ENCODE results near the gene LAMA2. TPM values are rescaled to one million over a fixed set of nuclear protein-coding genes. Genes with fewer than 3 reads are reported as not detected.
A peak's percentile ranks its signal among the peaks of the same experiment; 100 is the strongest.

LAMA2 gene
- total and polyA plus RNA-seq, 2 experiments from 2014 or later, result 0.91 to 6.4 TPM

DNA sequence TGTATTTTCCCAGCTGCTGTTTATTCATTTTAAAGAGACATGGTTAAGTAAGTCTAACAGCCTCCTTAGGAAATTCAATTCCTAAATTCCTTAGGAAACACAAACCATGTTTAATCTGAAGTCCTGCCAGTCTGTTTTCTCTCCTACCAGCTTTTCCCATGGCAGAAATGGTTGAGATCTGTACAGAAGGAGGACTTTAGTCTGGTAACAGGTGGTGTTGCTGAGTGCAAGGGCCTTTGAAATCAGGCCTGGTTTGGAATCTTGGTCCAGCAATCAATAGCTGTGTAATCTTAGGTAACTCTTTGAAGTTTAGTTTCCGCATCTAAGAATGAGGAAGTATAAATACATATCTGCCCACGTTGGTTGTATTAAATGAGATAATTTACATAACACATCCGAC is 232.5 kb downstream of the LAMA2 start:
- Histone ChIP-seq H3K4me3 (no peak overlapping the region), H3K4me1 (ENCODE audit: insufficient read depth) (no peaks in the 10 kb centered on the region), H3K9me2 (ENCODE audit: insufficient read depth) (no peaks in the 10 kb centered on the region), H3K4me2 (no peak overlapping the region), H3K79me2 (replicated peaks; ENCODE audit: insufficient read depth) (no peaks in the 10 kb centered on the region), H3K27ac (ENCODE audit: low read depth) (no peak overlapping the region), H4K20me1 (replicated peaks; ENCODE audit: insufficient read depth) (no peaks in the 10 kb centered on the region), H3K36me3 (ENCODE audit: insufficient read depth) (no peaks in the 10 kb centered on the region), H3F3A (replicated peaks; ENCODE audit: low read depth) (no peaks in the 10 kb centered on the region), H2AFZ (no peak overlapping the region), H3K27me3 (ENCODE audit: insufficient read depth) (no peaks in the 10 kb centered on the region)
- TF ChIP-seq JUNB (IDR thresholded peaks at IDR 0.05; ENCODE audit: unreplicated experiment) (no peak), ZNF114 (CRISPR knock-in tag; IDR thresholded peaks at IDR 0.05) (no peak), EZH2 (IDR thresholded peaks at IDR 0.05; ENCODE audit: low read depth, unreplicated experiment) (no peak)
- Mint-ChIP-seq H3K9me3 (no peaks in the 10 kb centered on the region), H3K36me3 (ENCODE audit: low read depth) (no peaks in the 10 kb centered on the region), H3K4me3 (no peak overlapping the region), H3K27ac (no peak overlapping the region), H3K4me1 (no peaks in the 10 kb centered on the region), H3K27me3 (ENCODE audit: insufficient read depth, low read depth, poor library complexity) (no peaks in the 10 kb centered on the region)
- ATAC-seq, result no peak
- DNase-seq (ENCODE audit: low spot score), result no peak

DNA sequence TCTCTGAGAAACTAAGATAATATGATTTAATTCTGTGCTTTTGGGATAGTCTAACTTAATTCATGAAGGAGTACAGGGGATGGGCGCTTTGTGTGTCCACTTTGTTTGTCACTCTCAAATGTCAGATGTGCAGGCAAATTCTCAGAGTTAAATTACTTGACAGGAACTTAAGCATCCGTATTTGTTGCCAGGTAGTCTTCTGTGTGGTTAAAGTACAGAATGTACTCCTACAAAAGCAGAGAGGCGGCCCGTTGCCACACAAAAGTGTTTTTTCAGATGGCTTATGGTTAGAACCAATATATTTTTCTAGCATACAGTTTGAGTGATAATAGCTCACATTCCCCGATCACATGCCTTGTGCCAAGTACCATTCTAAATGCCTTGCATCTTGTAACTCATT is 234.4 kb downstream of the LAMA2 start:
- Mint-ChIP-seq H3K9me3 (no peaks in the 10 kb centered on the region), H3K4me3 (no peak overlapping the region), H3K4me1 (no peaks in the 10 kb centered on the region), H3K27me3 (ENCODE audit: insufficient read depth, low read depth, poor library complexity) (no peaks in the 10 kb centered on the region), H3K36me3 (ENCODE audit: low read depth) (no peaks in the 10 kb centered on the region), H3K27ac (no peak overlapping the region; the same call in 1 of the 2 replicates)
- Histone ChIP-seq H3K79me2 (replicated peaks; ENCODE audit: insufficient read depth) (no peaks in the 10 kb centered on the region), H3K4me2 (no peak overlapping the region), H2AFZ (no peak overlapping the region), H3K4me3 (no peak overlapping the region), H3F3A (replicated peaks; ENCODE audit: low read depth) (no peaks in the 10 kb centered on the region), H4K20me1 (replicated peaks; ENCODE audit: insufficient read depth) (no peaks in the 10 kb centered on the region), H3K27me3 (ENCODE audit: insufficient read depth) (no peaks in the 10 kb centered on the region), H3K9me2 (ENCODE audit: insufficient read depth) (no peaks in the 10 kb centered on the region), H3K36me3 (ENCODE audit: insufficient read depth) (no peaks in the 10 kb centered on the region), H3K27ac (ENCODE audit: low read depth) (no peak overlapping the region), H3K4me1 (ENCODE audit: insufficient read depth) (no peaks in the 10 kb centered on the region)
- ATAC-seq (no peak), DNase-seq (ENCODE audit: low spot score) (no peak)
- no peak for TF ChIP-seq POLR2AphosphoS5 (IDR thresholded peaks at IDR 0.05; ENCODE audit: low read depth)
- TF ChIP-seq, protein P1, sequence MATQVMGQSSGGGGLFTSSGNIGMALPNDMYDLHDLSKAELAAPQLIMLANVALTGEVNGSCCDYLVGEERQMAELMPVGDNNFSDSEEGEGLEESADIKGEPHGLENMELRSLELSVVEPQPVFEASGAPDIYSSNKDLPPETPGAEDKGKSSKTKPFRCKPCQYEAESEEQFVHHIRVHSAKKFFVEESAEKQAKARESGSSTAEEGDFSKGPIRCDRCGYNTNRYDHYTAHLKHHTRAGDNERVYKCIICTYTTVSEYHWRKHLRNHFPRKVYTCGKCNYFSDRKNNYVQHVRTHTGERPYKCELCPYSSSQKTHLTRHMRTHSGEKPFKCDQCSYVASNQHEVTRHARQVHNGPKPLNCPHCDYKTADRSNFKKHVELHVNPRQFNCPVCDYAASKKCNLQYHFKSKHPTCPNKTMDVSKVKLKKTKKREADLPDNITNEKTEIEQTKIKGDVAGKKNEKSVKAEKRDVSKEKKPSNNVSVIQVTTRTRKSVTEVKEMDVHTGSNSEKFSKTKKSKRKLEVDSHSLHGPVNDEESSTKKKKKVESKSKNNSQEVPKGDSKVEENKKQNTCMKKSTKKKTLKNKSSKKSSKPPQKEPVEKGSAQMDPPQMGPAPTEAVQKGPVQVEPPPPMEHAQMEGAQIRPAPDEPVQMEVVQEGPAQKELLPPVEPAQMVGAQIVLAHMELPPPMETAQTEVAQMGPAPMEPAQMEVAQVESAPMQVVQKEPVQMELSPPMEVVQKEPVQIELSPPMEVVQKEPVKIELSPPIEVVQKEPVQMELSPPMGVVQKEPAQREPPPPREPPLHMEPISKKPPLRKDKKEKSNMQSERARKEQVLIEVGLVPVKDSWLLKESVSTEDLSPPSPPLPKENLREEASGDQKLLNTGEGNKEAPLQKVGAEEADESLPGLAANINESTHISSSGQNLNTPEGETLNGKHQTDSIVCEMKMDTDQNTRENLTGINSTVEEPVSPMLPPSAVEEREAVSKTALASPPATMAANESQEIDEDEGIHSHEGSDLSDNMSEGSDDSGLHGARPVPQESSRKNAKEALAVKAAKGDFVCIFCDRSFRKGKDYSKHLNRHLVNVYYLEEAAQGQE (IDR thresholded peaks at IDR 0.05; ENCODE audit: unreplicated experiment), result no peak

DNA sequence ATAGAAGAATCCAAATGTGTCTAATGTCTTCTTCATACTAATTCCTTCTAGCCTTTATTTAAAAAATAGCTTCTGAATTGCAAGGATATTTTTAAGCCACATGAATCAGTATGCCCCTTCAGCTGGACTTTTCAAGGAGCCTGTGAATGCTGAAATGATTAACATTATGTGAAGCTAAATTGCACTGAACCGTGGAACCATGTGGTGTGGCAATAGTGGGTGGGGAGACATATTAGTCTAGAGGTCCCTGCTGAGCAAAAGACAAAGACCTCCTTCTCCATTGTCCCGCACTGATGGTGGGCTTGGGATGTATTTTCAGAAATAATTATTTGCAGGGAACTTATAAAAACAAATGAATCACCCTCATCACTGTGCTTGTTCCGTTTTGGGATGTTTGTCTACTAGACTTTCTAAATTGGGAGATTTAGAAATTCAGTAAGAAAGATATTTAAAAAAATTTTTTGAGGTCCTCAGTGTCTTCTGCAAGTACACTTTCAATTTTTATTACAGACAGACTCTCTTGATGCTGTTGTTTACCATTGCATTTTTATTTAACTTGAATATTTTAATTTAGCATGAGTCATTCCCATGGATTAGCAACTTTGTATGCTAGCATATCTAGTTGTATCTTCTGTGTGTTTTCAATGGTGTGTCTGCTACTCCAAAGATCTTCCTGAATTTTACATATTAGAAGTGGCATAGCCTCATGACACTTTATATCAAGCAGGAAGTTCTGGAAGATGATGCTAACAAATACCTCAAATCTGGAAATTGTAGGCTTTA is 238.1 kb downstream of the LAMA2 start:
- ATAC-seq, result no peak
- H3K36me3 ChIP-seq (ENCODE audit: insufficient read depth), result no peaks in the 10 kb centered on the region
- no peaks in the 10 kb centered on the region for H3K79me2 ChIP-seq (replicated peaks; ENCODE audit: insufficient read depth)
- no peak overlapping the region for H3K4me2 ChIP-seq
- no peak overlapping the region for H3K4me3 ChIP-seq
- no peaks in the 10 kb centered on the region for H3K4me1 ChIP-seq (ENCODE audit: insufficient read depth)
- no peaks in the 10 kb centered on the region for H3F3A ChIP-seq (replicated peaks; ENCODE audit: low read depth)
- DNase-seq (ENCODE audit: low spot score), result no peak
- Mint-ChIP-seq H3K36me3 (ENCODE audit: low read depth) (no peaks in the 10 kb centered on the region), H3K9me3 (no peaks in the 10 kb centered on the region), H3K27ac (no peak overlapping the region), H3K27me3 (ENCODE audit: insufficient read depth, low read depth, poor library complexity) (no peaks in the 10 kb centered on the region), H3K4me3 (no peak overlapping the region), H3K4me1 (no peaks in the 10 kb centered on the region)
- H4K20me1 ChIP-seq (replicated peaks; ENCODE audit: insufficient read depth), result no peaks in the 10 kb centered on the region
- no peaks in the 10 kb centered on the region for H3K9me2 ChIP-seq (ENCODE audit: insufficient read depth)
- no peak overlapping the region for H3K27ac ChIP-seq (ENCODE audit: low read depth)
- no peaks in the 10 kb centered on the region for H3K27me3 ChIP-seq (ENCODE audit: insufficient read depth)
- H2AFZ ChIP-seq, result peak overlapping the region; percentile 20; the same call in 1 of the 2 replicates
- TF ChIP-seq, protein P2, sequence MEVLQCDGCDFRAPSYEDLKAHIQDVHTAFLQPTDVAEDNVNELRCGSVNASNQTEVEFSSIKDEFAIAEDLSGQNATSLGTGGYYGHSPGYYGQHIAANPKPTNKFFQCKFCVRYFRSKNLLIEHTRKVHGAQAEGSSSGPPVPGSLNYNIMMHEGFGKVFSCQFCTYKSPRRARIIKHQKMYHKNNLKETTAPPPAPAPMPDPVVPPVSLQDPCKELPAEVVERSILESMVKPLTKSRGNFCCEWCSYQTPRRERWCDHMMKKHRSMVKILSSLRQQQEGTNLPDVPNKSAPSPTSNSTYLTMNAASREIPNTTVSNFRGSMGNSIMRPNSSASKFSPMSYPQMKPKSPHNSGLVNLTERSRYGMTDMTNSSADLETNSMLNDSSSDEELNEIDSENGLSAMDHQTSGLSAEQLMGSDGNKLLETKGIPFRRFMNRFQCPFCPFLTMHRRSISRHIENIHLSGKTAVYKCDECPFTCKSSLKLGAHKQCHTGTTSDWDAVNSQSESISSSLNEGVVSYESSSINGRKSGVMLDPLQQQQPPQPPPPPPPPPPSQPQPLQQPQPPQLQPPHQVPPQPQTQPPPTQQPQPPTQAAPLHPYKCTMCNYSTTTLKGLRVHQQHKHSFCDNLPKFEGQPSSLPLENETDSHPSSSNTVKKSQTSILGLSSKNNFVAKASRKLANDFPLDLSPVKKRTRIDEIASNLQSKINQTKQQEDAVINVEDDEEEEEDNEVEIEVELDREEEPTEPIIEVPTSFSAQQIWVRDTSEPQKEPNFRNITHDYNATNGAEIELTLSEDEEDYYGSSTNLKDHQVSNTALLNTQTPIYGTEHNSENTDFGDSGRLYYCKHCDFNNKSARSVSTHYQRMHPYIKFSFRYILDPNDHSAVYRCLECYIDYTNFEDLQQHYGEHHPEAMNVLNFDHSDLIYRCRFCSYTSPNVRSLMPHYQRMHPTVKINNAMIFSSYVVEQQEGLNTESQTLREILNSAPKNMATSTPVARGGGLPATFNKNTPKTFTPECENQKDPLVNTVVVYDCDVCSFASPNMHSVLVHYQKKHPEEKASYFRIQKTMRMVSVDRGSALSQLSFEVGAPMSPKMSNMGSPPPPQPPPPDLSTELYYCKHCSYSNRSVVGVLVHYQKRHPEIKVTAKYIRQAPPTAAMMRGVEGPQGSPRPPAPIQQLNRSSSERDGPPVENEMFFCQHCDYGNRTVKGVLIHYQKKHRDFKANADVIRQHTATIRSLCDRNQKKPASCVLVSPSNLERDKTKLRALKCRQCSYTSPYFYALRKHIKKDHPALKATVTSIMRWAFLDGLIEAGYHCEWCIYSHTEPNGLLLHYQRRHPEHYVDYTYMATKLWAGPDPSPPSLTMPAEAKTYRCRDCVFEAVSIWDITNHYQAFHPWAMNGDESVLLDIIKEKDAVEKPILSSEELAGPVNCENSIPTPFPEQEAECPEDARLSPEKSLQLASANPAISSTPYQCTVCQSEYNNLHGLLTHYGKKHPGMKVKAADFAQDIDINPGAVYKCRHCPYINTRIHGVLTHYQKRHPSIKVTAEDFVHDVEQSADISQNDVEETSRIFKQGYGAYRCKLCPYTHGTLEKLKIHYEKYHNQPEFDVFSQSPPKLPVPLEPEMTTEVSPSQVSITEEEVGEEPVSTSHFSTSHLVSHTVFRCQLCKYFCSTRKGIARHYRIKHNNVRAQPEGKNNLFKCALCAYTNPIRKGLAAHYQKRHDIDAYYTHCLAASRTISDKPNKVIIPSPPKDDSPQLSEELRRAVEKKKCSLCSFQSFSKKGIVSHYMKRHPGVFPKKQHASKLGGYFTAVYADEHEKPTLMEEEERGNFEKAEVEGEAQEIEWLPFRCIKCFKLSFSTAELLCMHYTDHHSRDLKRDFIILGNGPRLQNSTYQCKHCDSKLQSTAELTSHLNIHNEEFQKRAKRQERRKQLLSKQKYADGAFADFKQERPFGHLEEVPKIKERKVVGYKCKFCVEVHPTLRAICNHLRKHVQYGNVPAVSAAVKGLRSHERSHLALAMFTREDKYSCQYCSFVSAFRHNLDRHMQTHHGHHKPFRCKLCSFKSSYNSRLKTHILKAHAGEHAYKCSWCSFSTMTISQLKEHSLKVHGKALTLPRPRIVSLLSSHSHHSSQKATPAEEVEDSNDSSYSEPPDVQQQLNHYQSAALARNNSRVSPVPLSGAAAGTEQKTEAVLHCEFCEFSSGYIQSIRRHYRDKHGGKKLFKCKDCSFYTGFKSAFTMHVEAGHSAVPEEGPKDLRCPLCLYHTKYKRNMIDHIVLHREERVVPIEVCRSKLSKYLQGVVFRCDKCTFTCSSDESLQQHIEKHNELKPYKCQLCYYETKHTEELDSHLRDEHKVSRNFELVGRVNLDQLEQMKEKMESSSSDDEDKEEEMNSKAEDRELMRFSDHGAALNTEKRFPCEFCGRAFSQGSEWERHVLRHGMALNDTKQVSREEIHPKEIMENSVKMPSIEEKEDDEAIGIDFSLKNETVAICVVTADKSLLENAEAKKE (CRISPR knock-in tag; IDR thresholded peaks at IDR 0.05), result no peak
